NCI-H1930 (cell line): ENCODE measurements around the gene MCF2L.

Experiments
- DNase-seq, 2 experiments: peaks; one replicate each; lab custom pipeline; 2025; lab: John Stamatoyannopoulos, UW

MCF2L gene

GRCh38 chr13:112943309-112944125, 25.5 kb upstream of the MCF2L start:
- DNase-seq = peak; percentile 43 to 50

GRCh38 chr13:112947796-112948195, 21.2 kb upstream of the MCF2L start:
- no peak for DNase-seq

- DNase-seq = no peak
Measured at GRCh38 chr13:112951674-112952371, 17.2 kb upstream of the MCF2L start.

- DNase-seq = no peak
Measured at GRCh38 chr13:112952759-112953551, 16.1 kb upstream of the MCF2L start.

GRCh38 chr13:112953591-112954487, 15.2 kb upstream of the MCF2L start:
- no peak for DNase-seq

- DNase-seq = no peak
Measured at GRCh38 chr13:112954488-112955270, 14.3 kb upstream of the MCF2L start.

GRCh38 chr13:112955271-112955937, 13.6 kb upstream of the MCF2L start:
- no peak for DNase-seq

GRCh38 chr13:112955956-112956355, 13.1 kb upstream of the MCF2L start:
- no peak for DNase-seq

- peak in 1 of 2 experiments; percentile 42 for DNase-seq
Measured at GRCh38 chr13:112956571-112957294, 12.3 kb upstream of the MCF2L start.

- no peak for DNase-seq
Measured at GRCh38 chr13:112957295-112957677, 11.7 kb upstream of the MCF2L start.

GRCh38 chr13:112958127-112958989, 10.7 kb upstream of the MCF2L start:
- DNase-seq = no peak

- no peak for DNase-seq
Measured at GRCh38 chr13:112959206-112959605, 9.8 kb upstream of the MCF2L start.

GRCh38 chr13:112959701-112960542, 9.1 kb upstream of the MCF2L start:
- DNase-seq = no peak

GRCh38 chr13:112960706-112961105, 8.3 kb upstream of the MCF2L start:
- no peak for DNase-seq

GRCh38 chr13:112961457-112962369, 7.3 kb upstream of the MCF2L start:
- DNase-seq = no peak

- no peak for DNase-seq
Measured at GRCh38 chr13:112962396-112962795, 6.6 kb upstream of the MCF2L start.
